Esophagus squamous epithelium (tissue), 5 donors: ENCODE results near the gene OPHN1. TPM values are rescaled to one million over a fixed set of nuclear protein-coding genes. Genes with fewer than 3 reads are reported as not detected.
A peak's percentile ranks its signal among the peaks of the same experiment; 100 is the strongest.

Source experiments
- DNase-seq: peaks from one replicate; lab custom pipeline; 2025; lab: John Stamatoyannopoulos, UW
- H3K27ac ChIP-seq, 4 donors: fragments of 200-600 bp; sonication (generic); one replicate each; pipeline ENCODE4 v1.5.1; 2016 to 2019; ENCODE audit warnings: mild to moderate bottlenecking in 1 of 4
- H3K27me3 ChIP-seq, 4 donors: fragments of 200-600 bp; sonication (generic); 1 replicate in 3 of 4; 2 replicates in 1 of 4; pipeline versions ENCODE4 v1.5.1 to v1.6.0; 2017 to 2021; ENCODE audit warnings: antibody characterized with exemption in 1 of 4
- H3K36me3 ChIP-seq, 3 donors: fragments of 200-600 bp; sonication (generic); one replicate each; pipeline ENCODE4 v1.5.1; 2016 to 2019
- H3K4me1 ChIP-seq, 3 donors: fragments of 200-600 bp; sonication (generic); one replicate each; pipeline ENCODE4 v1.5.1; 2017 to 2019
- H3K4me3 ChIP-seq, 4 donors: fragments of 200-600 bp; sonication (generic); 1 replicate in 3 of 4; 2 replicates in 1 of 4; pipeline ENCODE4 v1.5.1; 2016 to 2019; ENCODE audit warnings: mild to moderate bottlenecking in 2 of 4, moderate library complexity in 1 of 4
- H3K9me3 ChIP-seq, 3 donors: fragments of 200-600 bp; sonication (generic); one replicate each; pipeline ENCODE4 v1.5.1; 2016 to 2019
- CTCF ChIP-seq, 6 experiments: fragments of 450-650 bp in 4 of 6; fragments of 200-600 bp in 2 of 6; sonication (generic) in 2 of 6; IDR thresholded peaks; one replicate each; pipeline ENCODE4 v1.5.1; 2016 to 2019; ENCODE audit warnings: antibody characterized with exemption in 6 of 6, mild to moderate bottlenecking in 4 of 6, moderate library complexity in 4 of 6
- POLR2A ChIP-seq, 4 donors: fragments of 450-650 bp; IDR thresholded peaks; one replicate each; pipeline ENCODE4 v1.6.1; 2017; ENCODE audit warnings: antibody characterized with exemption in 4 of 4, mild to moderate bottlenecking in 4 of 4, moderate library complexity in 3 of 4
- WGBS, 2 donors: methylation state at CpG; one replicate each; pipeline ENCODE4 v1.1.5; 2018; 5-methylcytosine and 5-hydroxymethylcytosine counted together
- intact Hi-C: fragments of 100-400 bp; cut with DNase I; formaldehyde crosslinking; loops from one replicate; pipeline ENCODE4 v1.15.0; 2022
- total RNA-seq, 4 donors: library from RNA; depleted of rRNA; stranded (reverse); fragments of >200 nt; gene quantifications; one replicate each; pipeline ENCODE4 v1.1.0, GENCODE V29; 2016
- donor health status: DM: yes; HTN: yes; CAD: no.

OPHN1 gene
- total RNA-seq, 4 donors from 2014 or later = 2.6 to 6.5 (median 4.4) TPM

GRCh38 chrX:68183612-68184214 is 249.6 kb downstream of the OPHN1 start:
- no peaks in the 10 kb centered on the region for H3K27me3 ChIP-seq
- no peak overlapping the region for H3K4me3 ChIP-seq
- TF ChIP-seq CTCF (IDR thresholded peaks at IDR 0.05) (peak in 4 of 6 experiments; percentile 12 to 39 (median 34)), POLR2A (IDR thresholded peaks at IDR 0.05) (no peak)
- WGBS, 2 donors = 28 to 48% methylated on average over 4 of the region's 4 CpGs
- no peak for DNase-seq
- no peak overlapping the region for H3K27ac ChIP-seq
- intact Hi-C loops = no loop called here
- H3K36me3 ChIP-seq = no peaks in the 10 kb centered on the region
- no peaks in the 10 kb centered on the region for H3K9me3 ChIP-seq
- no peaks in the 10 kb centered on the region for H3K4me1 ChIP-seq

GRCh38 chrX:68180579-68180978 is 252.7 kb downstream of the OPHN1 start:
- intact Hi-C loops = no loop called here
- 47 to 54% methylated on average over 2 of the region's 2 CpGs for WGBS, 2 donors
- H3K27ac ChIP-seq = no peak overlapping the region
- H3K36me3 ChIP-seq = no peaks in the 10 kb centered on the region
- peaks cover 0 to 4% (median 0%) of the 10 kb centered on the region in 4 donors for H3K27me3 ChIP-seq
- no peak overlapping the region for H3K4me3 ChIP-seq
- no peak for DNase-seq
- TF ChIP-seq CTCF (IDR thresholded peaks at IDR 0.05) = no peak
- H3K4me1 ChIP-seq = no peaks in the 10 kb centered on the region
- no peaks in the 10 kb centered on the region for H3K9me3 ChIP-seq

- Histone ChIP-seq H3K27ac (no peak overlapping the region), H3K27me3 (peaks cover 0 to 4% (median 0%) of the 10 kb centered on the region in 4 donors), H3K36me3 (no peaks in the 10 kb centered on the region), H3K4me3 (no peak overlapping the region), H3K4me1 (no peaks in the 10 kb centered on the region), H3K9me3 (no peaks in the 10 kb centered on the region)
- no peak for DNase-seq
- intact Hi-C loops = no loop called here
- WGBS, 2 donors = 88 to 93% methylated on average over 1 of the region's 1 CpG
- TF ChIP-seq CTCF (IDR thresholded peaks at IDR 0.05) (no peak), POLR2A (IDR thresholded peaks at IDR 0.05) (no peak)
Measured at GRCh38 chrX:68179355-68179754, 253.9 kb downstream of the OPHN1 start.

- H3K4me3 ChIP-seq = no peak overlapping the region
- intact Hi-C loops = no loop called here
- WGBS, 2 donors = 54 to 74% methylated on average over 4 of the region's 4 CpGs
- TF ChIP-seq CTCF (IDR thresholded peaks at IDR 0.05) (no peak), POLR2A (IDR thresholded peaks at IDR 0.05) (no peak)
- H3K36me3 ChIP-seq = no peaks in the 10 kb centered on the region
- H3K4me1 ChIP-seq = no peaks in the 10 kb centered on the region
- H3K27me3 ChIP-seq = peaks cover 0 to 4% (median 0%) of the 10 kb centered on the region in 4 donors
- no peak overlapping the region for H3K27ac ChIP-seq
- no peak for DNase-seq
- no peaks in the 10 kb centered on the region for H3K9me3 ChIP-seq
Measured at GRCh38 chrX:68177542-68177941, 255.8 kb downstream of the OPHN1 start.

- Histone ChIP-seq H3K9me3 (no peaks in the 10 kb centered on the region), H3K27me3 (peaks cover 0 to 4% (median 0%) of the 10 kb centered on the region in 4 donors), H3K36me3 (no peaks in the 10 kb centered on the region), H3K27ac (peak overlapping the region in 1 of 4 donors; percentile 39), H3K4me3 (no peak overlapping the region), H3K4me1 (no peaks in the 10 kb centered on the region)
- TF ChIP-seq POLR2A (IDR thresholded peaks at IDR 0.05) = no peak
- no peak for TF ChIP-seq CTCF (IDR thresholded peaks at IDR 0.05)
- no peak for DNase-seq
- intact Hi-C loops = no loop called here
- WGBS, 2 donors = 65 to 67% methylated on average over 3 of the region's 3 CpGs
Measured at GRCh38 chrX:68175562-68175961, 257.7 kb downstream of the OPHN1 start.
